ENCODE measurements around the gene SYTL3.

GRCh38 chr6:158654498-158654897, 4.6 kb downstream of the SYTL3 start:
- no peak for TF ChIP-seq CTCF (IDR thresholded peaks at IDR 0.05 in 2 of 3, conservative IDR thresholded peaks at IDR 0.05 in 1 of 3; ENCODE audit: control insufficient read depth in 2 of 3, extremely low read depth in 1 of 3, insufficient read depth in 1 of 3, low read depth in 3 of 3, low read length in 3 of 3)
- TF ChIP-seq POLR2AphosphoS5 (IDR thresholded peaks at IDR 0.05; ENCODE audit: low read length), result no peak

Data from GM12878 (cell line).